ENCODE results near the gene PI3. TPM values are rescaled to one million over a fixed set of nuclear protein-coding genes. Genes with fewer than 3 reads are reported as not detected.

PI3 gene
- total and polyA plus RNA-seq, 2 donors = 6.5 to 567 TPM

DNA sequence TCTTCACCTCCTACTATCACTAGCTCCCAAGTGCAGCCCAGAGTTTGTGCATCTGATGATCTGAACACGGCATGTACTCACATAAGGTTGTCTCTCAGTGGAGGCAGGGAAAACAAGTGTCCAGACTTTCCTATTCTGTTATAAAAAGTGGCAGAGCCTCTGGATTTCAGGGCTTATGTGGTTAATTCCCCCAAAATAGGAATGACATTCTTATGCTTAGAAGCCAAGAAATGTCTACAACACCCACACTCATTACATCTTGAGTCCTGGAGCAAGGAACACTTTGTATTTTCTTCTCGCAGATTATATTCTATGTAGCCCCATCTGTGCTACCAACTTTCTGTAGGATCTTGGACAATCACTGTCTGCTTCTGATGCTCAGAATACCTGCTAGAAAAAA lies 18.6 kb downstream of the PI3 start:
- no peaks in the 10 kb centered on the region for H3K4me1 ChIP-seq (ENCODE audit: control insufficient read depth in 2 of 2, insufficient read depth in 2 of 2, low read length in 2 of 2)
- 94% methylated on average over 2 of the region's 2 CpGs for WGBS
- no peak overlapping the region for H3K27ac ChIP-seq (ENCODE audit: low read depth in 1 of 2, low read length in 1 of 2)
- no peaks in the 10 kb centered on the region for H3K9me3 ChIP-seq (ENCODE audit: control insufficient read depth in 2 of 2, insufficient read depth in 1 of 2, low read length in 1 of 2)
- H3K36me3 ChIP-seq (ENCODE audit: control insufficient read depth in 2 of 2, insufficient read depth in 2 of 2, low read length in 1 of 2) = no peaks in the 10 kb centered on the region
- peaks cover 0 to 2% of the 10 kb centered on the region in 2 donors for H3K27me3 ChIP-seq (ENCODE audit: control insufficient read depth in 2 of 2, insufficient read depth in 1 of 2, low read length in 1 of 2)
- DNase-seq (ENCODE audit: low read depth in 6 of 9, low spot score in 9 of 9) = no peak
- no peak overlapping the region for H3K4me3 ChIP-seq (ENCODE audit: low read length in 2 of 2)

- WGBS = 1% methylated on average over 1 of the region's 1 CpG
- H3K27me3 ChIP-seq (ENCODE audit: control insufficient read depth in 2 of 2, insufficient read depth in 1 of 2, low read length in 1 of 2) = no peaks in the 10 kb centered on the region
Measured at GRCh38 chr20:45206725-45207124, 32.0 kb downstream of the PI3 start, which contains the start of gene SEMG1. TSS of gene SEMG1 (plus strand) at chr20:45207033. CDS start at chr20:45207054, 21 bp downstream.

DNA sequence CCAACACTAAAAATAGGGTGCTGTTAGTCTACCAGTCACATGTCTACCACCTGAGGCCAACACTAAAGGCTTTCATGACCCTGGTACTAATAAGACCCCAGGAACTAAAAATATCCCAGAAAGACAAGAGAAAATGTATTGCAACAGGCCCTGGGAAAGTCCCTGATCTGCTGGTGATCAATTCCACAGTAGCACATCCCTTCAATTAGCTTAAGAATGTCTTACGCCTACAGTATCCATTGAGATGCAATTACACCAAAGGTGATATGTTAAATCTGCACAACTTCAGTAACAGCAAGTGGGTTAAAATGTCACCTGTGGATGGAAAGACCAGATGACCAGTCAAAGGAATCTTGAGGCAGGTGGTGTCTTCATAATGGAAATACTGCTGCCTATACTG lies 35.2 kb downstream of the PI3 start:
- no peak overlapping the region for H3K4me3 ChIP-seq (ENCODE audit: low read length in 2 of 2)
- 99% methylated on average over 1 of the region's 1 CpG for WGBS
- no peak overlapping the region for H3K27ac ChIP-seq (ENCODE audit: low read depth in 1 of 2, low read length in 1 of 2)
- H3K9me3 ChIP-seq (ENCODE audit: control insufficient read depth in 2 of 2, insufficient read depth in 1 of 2, low read length in 1 of 2) = no peaks in the 10 kb centered on the region
- H3K36me3 ChIP-seq (ENCODE audit: control insufficient read depth in 2 of 2, insufficient read depth in 2 of 2, low read length in 1 of 2) = no peaks in the 10 kb centered on the region
- no peak for DNase-seq (ENCODE audit: low read depth in 6 of 9, low spot score in 9 of 9)
- H3K4me1 ChIP-seq (ENCODE audit: control insufficient read depth in 2 of 2, insufficient read depth in 2 of 2, low read length in 2 of 2) = no peaks in the 10 kb centered on the region
- H3K27me3 ChIP-seq (ENCODE audit: control insufficient read depth in 2 of 2, insufficient read depth in 1 of 2, low read length in 1 of 2) = no peaks in the 10 kb centered on the region

More at GRCh38 chr20:45206725-45207124, 32.0 kb downstream of the PI3 start, which contains the start of gene SEMG1:
- H3K36me3 ChIP-seq (ENCODE audit: control insufficient read depth in 2 of 2, insufficient read depth in 2 of 2, low read length in 1 of 2) = no peaks in the 10 kb centered on the region
- no peak within 1 kb of the TSS for H3K4me3 ChIP-seq (ENCODE audit: low read length in 2 of 2)
- H3K9me3 ChIP-seq (ENCODE audit: control insufficient read depth in 2 of 2, insufficient read depth in 1 of 2, low read length in 1 of 2) = no peaks in the 10 kb centered on the region
- no peak within 1 kb of the TSS for H3K27ac ChIP-seq (ENCODE audit: low read depth in 1 of 2, low read length in 1 of 2)
- no peaks in the 10 kb centered on the region for H3K4me1 ChIP-seq (ENCODE audit: control insufficient read depth in 2 of 2, insufficient read depth in 2 of 2, low read length in 2 of 2)
- DNase-seq (ENCODE audit: low read depth in 6 of 9, low spot score in 9 of 9) = no peak

DNA sequence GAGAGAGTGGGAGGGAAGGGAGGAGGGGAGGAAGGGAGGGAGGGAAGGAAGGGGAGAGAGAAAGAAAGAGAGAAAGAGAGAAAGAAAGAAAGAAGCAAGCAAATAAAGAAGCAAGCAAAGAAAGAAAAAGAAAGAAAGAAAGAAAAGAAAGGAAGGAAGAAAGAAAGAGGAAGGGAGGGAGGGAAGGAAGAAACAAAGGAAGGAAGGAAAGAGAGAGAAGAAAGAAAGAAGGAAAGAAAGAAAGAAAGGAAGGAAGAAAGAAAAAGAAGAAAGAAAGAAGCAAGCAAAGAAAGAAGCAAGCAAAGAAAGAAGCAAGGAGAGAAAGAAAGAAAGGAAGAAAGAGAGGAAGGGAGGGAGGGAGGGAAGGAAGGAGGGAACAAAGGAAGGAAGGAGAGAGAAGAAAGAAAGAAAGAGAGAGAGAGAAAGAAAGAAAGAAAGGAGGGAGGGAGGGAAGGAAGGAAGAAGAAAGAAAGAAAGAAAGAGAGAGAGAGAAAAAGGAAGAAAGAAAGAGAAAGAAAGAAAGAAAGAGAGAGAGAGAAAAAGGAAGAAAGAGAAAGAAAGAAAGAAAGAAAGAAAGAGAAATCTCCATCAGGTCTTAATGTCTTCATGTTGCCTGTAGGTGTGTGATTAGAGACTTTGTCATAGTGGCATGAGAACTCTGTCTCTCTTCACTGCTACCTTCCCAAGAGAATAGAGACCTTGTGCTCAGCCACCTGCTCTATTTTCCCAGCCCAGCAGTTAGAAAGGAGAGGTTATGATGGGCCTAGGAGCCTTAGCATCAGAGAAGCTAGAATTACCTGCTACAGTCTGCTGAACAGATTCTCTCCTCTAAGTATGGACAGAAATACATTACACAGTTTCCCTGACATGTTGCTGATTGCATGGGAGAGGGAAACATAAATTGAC lies 37.1 kb downstream of the PI3 start:
- no peaks in the 10 kb centered on the region for H3K4me1 ChIP-seq (ENCODE audit: control insufficient read depth in 2 of 2, insufficient read depth in 2 of 2, low read length in 2 of 2)
- H3K9me3 ChIP-seq (ENCODE audit: control insufficient read depth in 2 of 2, insufficient read depth in 1 of 2, low read length in 1 of 2) = no peaks in the 10 kb centered on the region
- no peak for DNase-seq (ENCODE audit: low read depth in 6 of 9, low spot score in 9 of 9)
- H3K4me3 ChIP-seq (ENCODE audit: low read length in 2 of 2) = no peak overlapping the region
- no peaks in the 10 kb centered on the region for H3K27me3 ChIP-seq (ENCODE audit: control insufficient read depth in 2 of 2, insufficient read depth in 1 of 2, low read length in 1 of 2)
- no peaks in the 10 kb centered on the region for H3K36me3 ChIP-seq (ENCODE audit: control insufficient read depth in 2 of 2, insufficient read depth in 2 of 2, low read length in 1 of 2)
- no peak overlapping the region for H3K27ac ChIP-seq (ENCODE audit: low read depth in 1 of 2, low read length in 1 of 2)

DNA sequence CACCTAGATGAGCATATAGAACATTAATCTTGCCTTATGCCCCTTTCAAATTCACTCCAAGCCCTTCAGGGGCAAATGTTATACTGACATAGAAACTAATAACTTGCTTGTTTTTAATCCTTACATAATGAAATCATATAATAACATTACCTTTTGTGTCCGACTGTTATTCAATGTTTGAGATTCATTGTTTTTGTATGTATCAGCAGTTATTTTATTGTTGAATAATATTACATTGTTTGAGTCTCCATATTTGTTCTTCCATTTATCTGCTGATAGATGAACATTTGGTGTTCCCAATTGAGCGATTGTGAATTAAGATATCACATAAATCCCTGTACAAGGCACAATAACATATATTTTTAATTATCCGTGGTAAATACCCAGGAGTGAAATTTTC lies 38.1 kb downstream of the PI3 start:
- 98% methylated on average over 3 of the region's 3 CpGs for WGBS
- no peak for DNase-seq (ENCODE audit: low read depth in 6 of 9, low spot score in 9 of 9)
- H3K27me3 ChIP-seq (ENCODE audit: control insufficient read depth in 2 of 2, insufficient read depth in 1 of 2, low read length in 1 of 2) = no peaks in the 10 kb centered on the region

DNA sequence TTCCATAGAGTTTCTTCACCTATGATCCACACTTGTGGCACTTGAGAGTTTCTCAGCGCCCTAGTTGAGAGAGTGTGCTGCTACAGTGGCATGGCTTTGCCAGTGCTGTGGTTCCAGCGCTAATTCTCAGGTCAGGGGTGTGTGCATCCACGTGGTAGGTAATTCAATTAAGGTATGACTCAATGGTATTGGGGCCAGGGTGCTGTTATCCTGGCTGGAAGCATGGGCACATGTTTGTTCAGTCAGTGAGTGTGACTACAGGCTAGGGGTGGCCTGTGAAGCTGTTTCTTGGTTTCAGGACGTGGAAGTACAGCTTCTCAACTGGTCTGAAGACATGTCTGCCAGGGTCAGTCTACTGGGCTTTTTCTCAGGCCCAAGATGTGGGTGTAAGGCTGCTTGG lies 43.4 kb downstream of the PI3 start:
- Histone ChIP-seq H3K4me3 (ENCODE audit: low read length in 2 of 2) (no peak overlapping the region), H3K27me3 (ENCODE audit: control insufficient read depth in 2 of 2, insufficient read depth in 1 of 2, low read length in 1 of 2) (no peaks in the 10 kb centered on the region), H3K9me3 (ENCODE audit: control insufficient read depth in 2 of 2, insufficient read depth in 1 of 2, low read length in 1 of 2) (no peaks in the 10 kb centered on the region), H3K4me1 (ENCODE audit: control insufficient read depth in 2 of 2, insufficient read depth in 2 of 2, low read length in 2 of 2) (no peaks in the 10 kb centered on the region), H3K36me3 (ENCODE audit: control insufficient read depth in 2 of 2, insufficient read depth in 2 of 2, low read length in 1 of 2) (no peaks in the 10 kb centered on the region), H3K27ac (ENCODE audit: low read depth in 1 of 2, low read length in 1 of 2) (no peak overlapping the region)
- 85% methylated on average over 4 of the region's 4 CpGs for WGBS
- DNase-seq (ENCODE audit: low read depth in 6 of 9, low spot score in 9 of 9) = no peak

More for the DNA sequence above, 38.1 kb downstream of the PI3 start:
- Histone ChIP-seq H3K4me3 (ENCODE audit: low read length in 2 of 2) (no peak overlapping the region), H3K36me3 (ENCODE audit: control insufficient read depth in 2 of 2, insufficient read depth in 2 of 2, low read length in 1 of 2) (no peaks in the 10 kb centered on the region), H3K27ac (ENCODE audit: low read depth in 1 of 2, low read length in 1 of 2) (no peak overlapping the region), H3K4me1 (ENCODE audit: control insufficient read depth in 2 of 2, insufficient read depth in 2 of 2, low read length in 2 of 2) (no peaks in the 10 kb centered on the region), H3K9me3 (ENCODE audit: control insufficient read depth in 2 of 2, insufficient read depth in 1 of 2, low read length in 1 of 2) (no peaks in the 10 kb centered on the region)

- Histone ChIP-seq H3K9me3 (ENCODE audit: control insufficient read depth in 2 of 2, insufficient read depth in 1 of 2, low read length in 1 of 2) (no peaks in the 10 kb centered on the region), H3K36me3 (ENCODE audit: control insufficient read depth in 2 of 2, insufficient read depth in 2 of 2, low read length in 1 of 2) (no peaks in the 10 kb centered on the region), H3K27ac (ENCODE audit: low read depth in 1 of 2, low read length in 1 of 2) (no peak overlapping the region), H3K27me3 (ENCODE audit: control insufficient read depth in 2 of 2, insufficient read depth in 1 of 2, low read length in 1 of 2) (no peaks in the 10 kb centered on the region), H3K4me1 (ENCODE audit: control insufficient read depth in 2 of 2, insufficient read depth in 2 of 2, low read length in 2 of 2) (no peaks in the 10 kb centered on the region), H3K4me3 (ENCODE audit: low read length in 2 of 2) (no peak overlapping the region)
- WGBS = 99% methylated on average over 2 of the region's 2 CpGs
- no peak for DNase-seq (ENCODE audit: low read depth in 6 of 9, low spot score in 9 of 9)
Measured at GRCh38 chr20:45218636-45219035, 43.9 kb downstream of the PI3 start.

DNA sequence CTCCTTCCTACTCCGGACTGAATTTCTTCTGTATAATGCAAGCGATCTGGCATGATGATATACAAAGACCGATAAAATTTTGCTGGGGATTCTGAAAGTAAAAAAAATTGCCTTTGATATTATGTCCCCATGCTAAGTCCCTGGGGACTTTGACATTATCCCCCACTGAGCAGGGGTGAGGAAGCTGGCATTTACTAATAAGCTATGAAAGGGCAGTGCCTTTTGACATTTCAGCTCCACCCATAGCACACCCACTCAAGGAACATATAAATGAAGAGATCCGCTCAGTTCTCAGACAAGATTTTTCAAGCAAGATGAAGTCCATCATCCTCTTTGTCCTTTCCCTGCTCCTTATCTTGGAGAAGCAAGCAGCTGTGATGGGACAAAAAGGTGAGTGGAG lies 46.4 kb downstream of the PI3 start, which contains the start of gene SEMG2:
Gene SEMG2, plus strand, starts transcription at position 298 of the 400 bp plus-strand sequence. Its CDS starts 17 bp downstream, at position 315.
- no peak within 1 kb of the TSS for H3K4me3 ChIP-seq (ENCODE audit: low read length in 2 of 2)
- H3K27me3 ChIP-seq (ENCODE audit: control insufficient read depth in 2 of 2, insufficient read depth in 1 of 2, low read length in 1 of 2) = no peaks in the 10 kb centered on the region
- 97% methylated on average over 4 of the region's 4 CpGs for WGBS
- H3K27ac ChIP-seq (ENCODE audit: low read depth in 1 of 2, low read length in 1 of 2) = no peak within 1 kb of the TSS
- no peaks in the 10 kb centered on the region for H3K4me1 ChIP-seq (ENCODE audit: control insufficient read depth in 2 of 2, insufficient read depth in 2 of 2, low read length in 2 of 2)
- no peak for DNase-seq (ENCODE audit: low read depth in 6 of 9, low spot score in 9 of 9)
- no peaks in the 10 kb centered on the region for H3K36me3 ChIP-seq (ENCODE audit: control insufficient read depth in 2 of 2, insufficient read depth in 2 of 2, low read length in 1 of 2)
- H3K9me3 ChIP-seq (ENCODE audit: control insufficient read depth in 2 of 2, insufficient read depth in 1 of 2, low read length in 1 of 2) = no peaks in the 10 kb centered on the region

- no peaks in the 10 kb centered on the region for H3K4me1 ChIP-seq (ENCODE audit: control insufficient read depth in 2 of 2, insufficient read depth in 2 of 2, low read length in 2 of 2)
- no peak for DNase-seq (ENCODE audit: low read depth in 6 of 9, low spot score in 9 of 9)
- no peak overlapping the region for H3K27ac ChIP-seq (ENCODE audit: low read depth in 1 of 2, low read length in 1 of 2)
- no peaks in the 10 kb centered on the region for H3K27me3 ChIP-seq (ENCODE audit: control insufficient read depth in 2 of 2, insufficient read depth in 1 of 2, low read length in 1 of 2)
- H3K36me3 ChIP-seq (ENCODE audit: control insufficient read depth in 2 of 2, insufficient read depth in 2 of 2, low read length in 1 of 2) = no peaks in the 10 kb centered on the region
- no peak overlapping the region for H3K4me3 ChIP-seq (ENCODE audit: low read length in 2 of 2)
- no peaks in the 10 kb centered on the region for H3K9me3 ChIP-seq (ENCODE audit: control insufficient read depth in 2 of 2, insufficient read depth in 1 of 2, low read length in 1 of 2)
Measured at GRCh38 chr20:45223136-45223535, 48.4 kb downstream of the PI3 start.
